GM19463 (cell line): ENCODE measurements around the gene PDE5A.
A peak's percentile ranks its signal among the peaks of the same experiment; 100 is the strongest.
"Not testable (repeated sequence)": the region's sequence is repeated elsewhere in the genome, so short reads cannot be mapped to it uniquely, and the experiment has no call there.

Experiments
- ATAC-seq: cut with Tn5 transposase; IDR thresholded peaks from one replicate; pipeline ENCODE4 v1.9.1; 2021; ENCODE audit warnings: mild to moderate bottlenecking, moderate library complexity; ENCODE audit not compliant: unreplicated experiment

The PDE5A gene

GRCh38 chr4:119646347-119647071 is 17.9 kb upstream of the PDE5A start:
- no peak for ATAC-seq

GRCh38 chr4:119643306-119644042 is 14.9 kb upstream of the PDE5A start:
- no peak for ATAC-seq

DNA sequence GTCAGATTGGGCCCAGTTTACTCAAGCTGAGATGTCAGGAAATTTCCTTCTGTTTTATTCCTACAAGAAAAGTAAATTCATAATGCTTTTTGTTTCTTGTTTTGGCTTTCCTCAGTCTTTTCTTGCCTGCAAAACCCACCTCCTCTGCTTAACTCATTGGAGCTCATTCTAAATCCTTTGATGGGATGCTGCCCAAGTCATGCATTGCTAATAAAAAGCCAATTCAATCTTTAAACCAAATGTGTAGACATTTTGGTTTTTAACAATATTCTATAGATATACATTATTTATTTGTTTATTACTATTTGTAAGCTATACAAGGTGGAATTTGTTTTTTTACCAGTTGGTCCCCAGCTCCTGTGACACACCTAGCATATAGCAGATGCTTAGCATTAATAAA is 13.2 kb upstream of the PDE5A start:
- no peak for ATAC-seq

DNA sequence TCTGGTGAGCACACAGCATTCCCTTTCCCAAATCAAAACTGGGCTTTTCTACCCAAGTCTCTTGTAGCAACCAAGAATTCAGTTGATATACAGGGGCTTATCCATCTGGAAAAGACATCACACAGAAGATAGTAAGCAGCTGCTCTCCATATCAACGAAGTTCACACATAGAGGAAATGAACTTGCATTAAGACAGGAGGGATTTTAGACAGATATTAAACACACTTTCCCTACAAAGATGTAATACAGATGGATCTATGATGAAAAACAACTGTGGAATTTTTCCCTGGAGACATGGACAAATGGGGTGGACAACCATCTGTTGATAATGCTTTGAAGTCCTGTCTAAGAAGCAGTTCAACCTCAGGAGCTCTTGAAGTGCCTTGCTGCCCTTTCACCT is 9.8 kb upstream of the PDE5A start:
- no peak for ATAC-seq

- not testable (repeated sequence) for ATAC-seq
Observed at GRCh38 chr4:119636851-119637250, 8.2 kb upstream of the PDE5A start.

DNA sequence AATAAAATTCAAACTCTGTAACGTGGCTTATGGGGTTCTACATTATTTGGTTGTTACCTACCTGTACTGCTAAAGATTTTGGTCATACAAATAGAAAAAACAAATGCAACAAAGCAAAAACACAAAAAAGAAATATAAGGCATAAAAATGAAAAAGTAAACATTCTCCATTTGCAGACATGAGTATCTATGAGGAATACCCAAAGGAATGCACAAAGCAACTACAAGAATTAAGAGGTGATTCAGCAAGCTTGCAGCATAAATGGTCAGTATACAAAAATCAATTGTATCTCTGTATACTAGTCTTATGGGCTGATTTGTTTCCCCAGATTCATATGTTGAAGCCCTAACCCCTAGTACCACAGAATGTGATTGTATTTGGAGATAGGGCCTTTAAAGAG is 3.6 kb upstream of the PDE5A start:
- ATAC-seq, result no peak

DNA sequence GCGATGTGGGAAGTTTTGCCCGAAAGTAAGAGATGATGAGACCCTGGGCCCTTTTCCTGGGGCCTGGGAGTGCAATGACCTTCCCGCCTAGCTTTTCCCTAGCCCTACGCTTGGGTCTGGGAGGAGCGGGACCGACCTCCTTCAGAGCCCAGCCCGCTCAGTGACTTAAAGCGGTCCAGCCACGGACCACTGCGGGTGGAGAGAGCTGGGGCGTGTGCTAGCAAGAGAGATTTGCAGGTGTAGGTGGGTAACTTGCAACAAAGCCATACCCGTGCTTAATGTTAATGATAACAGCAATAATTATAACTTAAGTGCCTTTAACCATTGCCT is 503 bp upstream of the PDE5A start:
- peak; percentile 19 for ATAC-seq

DNA sequence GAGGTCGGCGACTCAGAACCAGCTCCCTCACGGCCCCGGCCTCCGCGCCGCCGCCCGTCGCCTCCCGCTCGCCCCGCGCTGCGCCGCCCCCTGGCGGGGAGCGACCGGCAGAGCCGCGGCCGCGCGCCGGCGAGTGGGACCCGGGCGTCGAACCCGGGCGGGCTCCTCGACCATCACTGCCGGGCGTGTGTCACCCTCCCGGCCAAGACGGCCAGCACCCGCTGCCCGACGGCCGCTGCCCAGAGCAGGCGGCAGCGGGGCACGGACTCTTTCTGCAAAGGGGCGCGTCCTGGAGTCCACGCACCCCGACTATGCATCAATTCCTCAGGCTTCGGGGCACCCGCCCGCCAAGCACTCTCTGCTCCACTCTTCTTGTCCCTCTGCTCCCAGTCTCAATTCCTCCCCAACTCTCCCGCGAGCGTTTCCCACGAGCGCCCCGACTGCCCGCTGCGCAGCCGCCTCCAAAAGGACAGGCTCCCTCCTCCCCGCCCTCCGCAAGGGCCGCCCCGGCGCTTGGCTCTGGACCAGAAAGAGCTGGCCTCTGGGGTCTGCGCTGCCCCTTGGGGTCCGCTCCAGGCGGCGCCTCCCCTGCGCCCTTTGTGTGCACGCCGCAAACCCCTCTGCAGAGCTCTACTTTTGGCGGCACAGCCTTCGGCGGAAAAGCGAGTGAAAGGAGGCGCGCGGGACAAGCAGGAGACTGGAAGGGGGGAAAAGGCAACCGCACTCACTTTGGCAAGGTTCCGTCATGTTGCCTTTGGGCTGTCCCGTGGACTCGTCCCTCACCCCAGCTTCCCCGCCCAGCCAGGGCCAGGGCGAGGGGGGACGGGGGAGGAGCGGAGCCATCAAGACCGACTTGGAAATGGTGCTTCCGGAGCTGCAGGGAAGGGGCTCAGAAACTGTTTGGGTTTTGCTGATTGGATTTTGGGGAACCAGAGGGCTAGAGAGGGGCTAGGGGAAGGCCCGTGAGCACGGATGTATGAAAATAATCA is 1.0 kb downstream of the PDE5A start:
- peak; percentile 47 for ATAC-seq

DNA sequence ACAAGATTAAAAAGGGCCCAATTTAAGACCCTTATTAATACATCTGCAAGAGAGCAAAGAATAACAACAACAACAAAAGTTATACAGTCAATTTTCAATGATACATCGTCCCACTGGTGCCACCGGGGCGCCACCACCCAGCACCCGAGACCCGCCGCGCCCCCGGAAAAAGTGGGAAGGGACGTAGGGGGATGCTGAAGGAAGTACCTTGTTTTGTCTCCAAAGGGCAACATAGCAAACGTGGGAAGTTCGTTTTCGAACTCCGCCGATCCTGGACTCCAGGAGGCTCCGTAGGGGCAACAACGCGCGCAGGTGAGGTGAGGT is 1.7 kb downstream of the PDE5A start:
- ATAC-seq, result no peak

DNA sequence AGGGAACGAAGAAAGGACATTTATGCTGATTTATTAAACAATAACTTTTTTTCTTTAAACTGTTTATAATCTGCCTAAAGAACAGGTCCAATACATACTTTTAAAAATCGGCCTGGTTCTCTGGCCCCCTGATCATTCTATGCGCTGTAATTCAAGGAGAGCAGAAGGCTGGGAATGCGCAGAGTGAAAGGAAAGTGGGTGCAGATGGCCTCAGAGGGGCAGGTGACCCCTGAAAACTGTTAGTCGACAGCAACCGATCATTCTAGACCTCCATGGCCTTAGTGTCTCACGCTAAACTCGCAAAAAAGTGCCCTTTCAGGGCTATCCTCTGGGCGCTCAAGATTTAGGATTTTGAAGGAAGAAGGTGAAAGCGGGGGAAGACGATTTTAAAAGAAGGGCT is 2.2 kb downstream of the PDE5A start:
- ATAC-seq, result no peak

GRCh38 chr4:119625761-119626160 is 2.8 kb downstream of the PDE5A start:
- no peak for ATAC-seq

DNA sequence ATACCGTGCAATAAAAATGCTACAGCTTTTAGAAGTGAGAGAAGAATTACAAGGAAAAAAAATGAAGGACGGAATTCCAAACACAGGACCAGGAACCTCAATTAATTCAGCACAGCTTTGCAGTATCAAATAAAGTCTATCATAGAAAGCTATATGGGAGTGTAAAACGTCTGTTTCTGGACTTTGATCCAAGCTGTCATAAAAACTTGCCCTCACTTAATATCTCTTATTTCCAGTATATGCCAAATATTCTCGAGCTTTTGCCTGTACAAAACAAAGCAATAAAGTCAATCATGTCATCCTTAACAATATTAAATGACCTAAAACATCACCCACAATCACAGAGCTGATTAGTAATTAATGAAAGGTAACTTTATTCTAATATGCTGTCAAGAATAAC is 4.2 kb downstream of the PDE5A start:
- ATAC-seq, result no peak

GRCh38 chr4:119623025-119623424 is 5.6 kb downstream of the PDE5A start:
- no peak for ATAC-seq

GRCh38 chr4:119615068-119615719 is 13.4 kb downstream of the PDE5A start:
- no peak for ATAC-seq

DNA sequence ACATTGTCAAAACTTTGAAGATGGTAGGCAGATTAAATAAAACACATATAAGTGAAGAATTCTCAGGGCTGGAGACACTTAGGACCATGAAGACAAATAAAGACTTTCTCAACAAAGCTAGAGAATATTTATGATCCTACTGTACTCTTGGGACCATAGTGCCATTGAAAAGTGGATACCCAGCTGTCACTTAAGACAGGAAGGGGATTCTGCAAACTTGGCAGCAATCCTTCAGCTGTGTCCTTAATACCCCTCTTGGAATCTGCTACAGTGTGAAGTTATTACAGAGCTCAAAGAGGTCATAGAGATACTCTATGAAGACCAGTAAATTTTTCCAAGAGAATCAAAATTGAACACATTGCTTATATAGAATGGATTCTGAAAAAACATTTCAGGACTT is 24.3 kb downstream of the PDE5A start:
- ATAC-seq, result no peak

DNA sequence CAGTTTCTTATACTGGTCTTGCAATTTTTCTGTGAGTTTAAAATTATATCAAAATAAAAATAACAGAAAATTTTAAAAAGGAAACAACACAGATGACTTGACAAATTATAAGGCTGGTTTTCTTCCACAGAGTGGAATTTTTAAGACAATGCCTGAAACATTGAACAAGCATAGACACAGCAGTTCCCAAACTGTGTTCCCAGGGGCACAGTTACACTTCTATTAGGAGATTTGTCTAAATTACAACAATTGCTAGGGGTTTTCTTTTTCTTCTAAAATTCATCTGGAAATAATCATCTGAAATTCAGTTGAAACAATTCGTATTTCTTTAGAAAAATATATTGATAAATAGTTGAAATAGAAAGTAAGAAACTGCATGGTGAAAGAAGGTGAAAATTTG is 26.2 kb downstream of the PDE5A start:
- no peak for ATAC-seq

GRCh38 chr4:119598521-119598920 is 30.1 kb downstream of the PDE5A start:
- ATAC-seq, result no peak

DNA sequence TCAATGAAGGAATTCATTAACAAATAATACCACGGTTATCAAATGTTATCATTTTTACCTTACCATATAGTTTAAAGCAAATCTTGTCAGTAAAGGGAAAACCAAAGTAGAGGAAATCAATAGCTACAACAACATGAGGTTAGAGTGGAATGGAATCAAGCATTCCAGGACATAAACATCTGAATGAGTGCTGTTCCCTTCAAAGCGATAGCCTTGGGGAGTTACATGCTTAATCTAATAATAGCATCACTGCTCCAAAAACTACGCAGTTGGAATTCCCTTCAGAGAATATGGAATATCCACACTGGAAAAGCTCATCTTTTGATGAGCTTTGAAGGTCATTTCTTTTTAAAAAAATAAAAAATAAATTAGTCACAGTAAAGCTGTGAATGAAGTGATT is 31.2 kb downstream of the PDE5A start:
- no peak for ATAC-seq

DNA sequence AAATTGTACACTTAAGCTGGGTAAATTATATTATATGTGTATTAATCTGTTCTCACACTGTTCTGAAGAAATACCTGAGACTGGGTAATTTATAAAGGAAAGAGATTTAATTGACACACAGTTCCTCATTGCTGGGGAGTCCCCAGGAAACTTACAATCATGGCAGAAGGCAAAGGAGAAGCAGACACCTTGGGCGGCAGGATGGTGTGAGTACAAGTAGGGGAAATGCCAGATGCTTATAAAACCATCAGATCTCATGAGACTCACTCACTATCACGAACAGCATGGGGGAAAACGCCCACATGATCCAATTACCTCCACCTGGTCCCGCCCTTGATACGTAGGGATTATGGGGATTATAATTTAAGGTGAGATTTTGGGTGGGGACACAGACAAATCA is 34.9 kb downstream of the PDE5A start:
- no peak for ATAC-seq

DNA sequence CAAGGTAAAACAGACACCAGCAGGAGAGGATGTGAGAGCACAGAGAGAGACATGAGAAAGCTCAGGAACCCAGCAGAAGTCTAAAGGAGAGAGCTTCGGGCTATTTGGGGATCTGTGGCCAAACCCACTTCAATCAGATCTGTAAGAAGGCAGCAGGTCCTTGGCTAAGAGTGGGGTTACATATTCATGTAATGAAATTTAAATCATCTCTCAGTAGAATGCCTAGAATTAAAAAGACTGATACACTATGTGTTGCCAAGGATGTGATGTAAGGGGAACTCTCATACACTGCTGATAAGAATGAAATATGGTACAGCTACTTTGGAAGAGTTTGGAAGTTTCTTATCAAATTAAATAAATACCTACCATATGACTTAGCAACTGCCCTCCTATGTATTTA is 35.8 kb downstream of the PDE5A start:
- ATAC-seq, result no peak

- ATAC-seq, result no peak
Observed at GRCh38 chr4:119589165-119589564, 39.4 kb downstream of the PDE5A start.
